GM19438 (cell line): ENCODE results near the gene SLC22A1.
"Not testable (repeated sequence)": the region's sequence is repeated elsewhere in the genome, so short reads cannot be mapped to it uniquely, and the experiment has no call there.

Experiments used
- ATAC-seq: cut with Tn5 transposase; IDR thresholded peaks from one replicate; pipeline ENCODE4 v1.9.1; 2021; ENCODE audit warnings: low read depth; ENCODE audit not compliant: unreplicated experiment

SLC22A1 gene

GRCh38 chr6:160121558-160121957, at the start of gene SLC22A1:
SLC22A1 (plus strand) TSS chr6:160121815; CDS start chr6:160121936, 121 bp downstream.
- no peak for ATAC-seq

GRCh38 chr6:160073272-160073671, 48.3 kb upstream of the SLC22A1 start:
- no peak for ATAC-seq

GRCh38 chr6:160076009-160076408, 45.6 kb upstream of the SLC22A1 start:
- ATAC-seq = no peak

DNA sequence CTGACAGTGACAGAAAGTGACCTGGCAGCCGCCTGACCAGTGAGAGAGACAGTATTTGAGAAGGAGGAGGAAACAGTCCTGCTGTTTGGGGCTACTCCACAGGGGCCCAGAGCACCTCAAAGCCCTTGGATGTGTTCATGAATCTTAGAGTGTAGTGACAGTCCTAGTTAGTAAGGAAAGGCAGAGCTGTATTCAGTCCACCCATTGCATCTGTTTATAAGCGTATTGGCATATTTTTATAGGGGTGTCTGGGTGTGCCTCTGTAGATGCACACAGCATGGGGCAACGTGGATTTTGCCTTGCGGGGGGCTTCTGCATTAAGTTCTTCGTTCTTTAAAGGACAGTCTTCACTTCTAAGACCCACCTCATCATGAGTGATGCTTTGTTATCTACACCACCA, 44.6 kb upstream of the SLC22A1 start:
- ATAC-seq = no peak

DNA sequence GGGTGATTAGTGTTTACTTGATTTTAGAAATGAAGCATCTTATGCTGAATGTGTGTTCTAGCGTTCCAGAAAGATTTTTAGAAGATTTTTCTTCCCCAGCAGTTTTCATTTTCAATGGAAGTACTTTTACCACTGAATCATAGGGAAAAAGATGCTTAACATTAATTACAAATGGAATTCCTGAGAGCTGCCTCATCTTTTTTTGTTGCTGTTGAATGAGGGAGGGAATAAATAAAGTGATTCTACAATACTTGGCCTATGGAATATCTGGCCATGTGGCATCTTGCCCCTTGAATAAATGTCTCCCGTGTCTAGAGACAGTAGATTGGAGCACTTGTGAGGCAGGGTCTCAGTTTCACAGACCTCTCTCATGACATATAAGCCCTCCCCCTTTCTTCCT, 44.1 kb upstream of the SLC22A1 start:
- ATAC-seq = no peak

- no peak for ATAC-seq
Observed at GRCh38 chr6:160078883-160079685, 42.5 kb upstream of the SLC22A1 start.

- ATAC-seq = no peak
Observed at GRCh38 chr6:160079686-160080043, 42.0 kb upstream of the SLC22A1 start.

GRCh38 chr6:160080097-160080496, 41.5 kb upstream of the SLC22A1 start:
- ATAC-seq = no peak

DNA sequence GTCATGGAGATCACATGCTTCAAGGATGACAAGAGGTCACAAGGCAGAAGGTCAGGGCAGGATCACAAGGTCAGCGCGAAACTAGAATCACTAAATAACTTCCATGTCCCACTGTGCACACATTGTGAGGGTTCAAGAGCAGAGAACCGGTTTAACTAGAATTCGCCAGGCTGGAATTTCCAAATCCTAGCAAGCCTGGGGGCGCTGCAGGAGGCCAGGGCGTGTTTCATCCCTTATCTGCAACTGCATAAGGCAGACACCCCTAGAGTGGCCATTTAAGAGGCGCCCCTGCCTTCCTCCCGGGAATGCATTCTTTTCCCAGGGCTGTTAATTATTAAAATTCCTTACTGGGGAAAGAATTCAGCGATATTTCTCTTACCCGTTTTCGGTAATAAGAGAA, 40.2 kb upstream of the SLC22A1 start:
- ATAC-seq = no peak

DNA sequence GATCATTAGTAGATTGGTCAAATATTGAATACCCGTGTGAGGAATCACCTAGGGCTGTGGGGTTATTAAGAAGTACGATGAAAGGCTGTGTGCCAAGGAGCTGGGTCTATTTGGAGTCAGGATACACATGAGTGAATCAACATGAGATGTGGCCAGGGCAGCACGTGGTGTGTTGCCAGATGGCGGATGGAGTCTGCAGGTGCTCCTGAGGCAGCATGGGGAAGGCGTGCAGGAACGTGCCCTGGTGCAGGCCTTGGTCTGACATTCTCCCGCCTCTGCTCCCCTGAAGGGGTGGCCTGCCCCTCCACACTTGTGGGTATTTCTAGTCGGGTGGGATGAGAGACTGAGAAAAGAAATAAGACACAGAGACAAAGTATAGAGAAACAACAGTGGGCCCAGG, 39.0 kb upstream of the SLC22A1 start:
- no peak for ATAC-seq

- ATAC-seq = no peak
Observed at GRCh38 chr6:160084198-160084776, 37.3 kb upstream of the SLC22A1 start.

- no peak for ATAC-seq
Observed at GRCh38 chr6:160085226-160085625, 36.4 kb upstream of the SLC22A1 start.

GRCh38 chr6:160085713-160086505, 35.7 kb upstream of the SLC22A1 start:
- ATAC-seq = no peak

GRCh38 chr6:160086754-160087153, 34.9 kb upstream of the SLC22A1 start:
- ATAC-seq = no peak

DNA sequence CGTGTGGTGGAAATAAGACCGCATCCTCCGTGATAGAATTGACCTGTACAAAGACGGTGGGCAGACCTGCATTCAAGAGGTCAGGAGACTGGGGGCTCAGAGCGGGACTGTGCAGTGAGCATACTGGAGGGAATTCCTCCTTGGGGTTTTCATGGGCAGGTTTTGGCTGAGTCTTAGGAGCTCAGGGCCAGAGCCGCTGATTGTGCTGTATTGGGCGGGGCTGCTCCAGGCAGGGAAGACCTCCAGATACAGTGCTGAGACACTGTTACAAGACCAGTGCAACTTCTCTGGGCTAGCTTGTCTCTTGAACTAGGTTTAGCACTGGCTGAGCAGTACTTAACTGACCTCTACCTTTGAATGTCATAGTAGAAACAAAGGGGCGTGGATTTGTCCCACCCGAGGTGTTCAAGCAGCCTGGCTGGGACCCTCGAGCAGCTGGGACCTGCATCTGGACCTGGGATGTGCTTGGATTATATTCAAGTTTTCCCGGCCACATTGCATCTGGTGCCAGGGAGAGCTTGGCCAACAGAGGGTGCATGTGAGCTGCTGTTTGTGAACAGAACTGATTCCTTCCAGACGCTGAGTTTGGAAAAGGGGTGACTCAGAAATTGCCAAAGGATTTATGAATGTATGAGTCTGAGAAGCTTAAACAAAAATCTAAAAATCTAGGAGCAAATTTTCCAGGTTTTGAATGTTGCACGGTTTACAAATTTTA, 33.4 kb upstream of the SLC22A1 start:
- no peak for ATAC-seq

GRCh38 chr6:160088784-160089533, 32.7 kb upstream of the SLC22A1 start:
- ATAC-seq = no peak

- ATAC-seq = no peak
Observed at GRCh38 chr6:160089534-160089897, 32.1 kb upstream of the SLC22A1 start.

DNA sequence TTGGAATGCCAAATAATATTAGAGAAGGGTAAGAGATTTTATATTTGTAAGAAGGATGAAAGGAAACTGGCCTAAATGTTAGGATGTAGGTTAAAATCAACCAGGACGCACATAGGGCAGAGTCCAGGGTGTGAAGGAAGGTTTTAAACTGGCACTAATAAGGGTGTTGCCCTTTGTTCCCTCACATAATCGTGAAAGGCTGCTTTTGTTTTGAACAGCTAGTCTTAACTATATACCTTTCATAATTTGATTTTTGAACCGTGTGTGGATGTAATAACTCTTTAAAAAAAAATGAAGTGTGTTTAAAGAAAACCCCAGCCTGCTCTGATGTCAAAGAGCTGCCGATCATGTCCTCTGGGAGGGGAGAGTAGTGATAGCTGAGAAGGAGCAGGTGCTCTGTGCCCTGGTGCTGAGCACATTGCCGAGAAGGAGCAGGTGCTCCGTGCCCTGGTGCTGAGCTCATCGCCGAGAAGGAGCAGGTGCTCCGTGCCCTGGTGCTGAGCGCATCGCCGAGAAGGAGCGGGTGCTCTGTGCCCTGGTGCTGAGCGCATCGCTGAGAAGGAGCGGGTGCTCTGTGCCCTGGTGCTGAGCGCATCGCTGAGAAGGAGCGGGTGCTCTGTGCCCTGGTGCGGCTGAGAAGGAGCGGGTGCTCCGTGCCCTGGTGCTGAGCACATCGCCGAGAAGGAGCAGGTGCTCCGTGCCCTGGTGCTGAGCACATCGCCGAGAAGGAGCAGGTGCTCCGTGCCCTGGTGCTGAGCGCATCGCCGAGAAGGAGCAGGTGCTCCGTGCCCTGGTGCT, 31.0 kb upstream of the SLC22A1 start:
- not testable (repeated sequence) for ATAC-seq

GRCh38 chr6:160092176-160092575, 29.4 kb upstream of the SLC22A1 start:
- ATAC-seq = not testable (repeated sequence)
